Activated T-helper 17 cell treated with anti-CD3 and anti-CD28 coated beads, Interleukin-2, amount 50 U/mL, for 72 hours (primary cell): ENCODE results near the gene ECE2. TPM values are rescaled to one million over a fixed set of nuclear protein-coding genes. Genes with fewer than 3 reads are reported as not detected.
A peak's percentile ranks its signal among the peaks of the same experiment; 100 is the strongest.

Experiments used
- ATAC-seq: fragments of 150-1000 bp; cut with Tn5 transposase; replicated peaks from 2 replicates; pipeline ENCODE4 v1.10.0; 2021; ENCODE audit warnings: mild to moderate bottlenecking, moderate library complexity
- H3K27ac Mint-ChIP-seq: one replicate; pipeline ENCODE4 v1.8.0; 2022; ENCODE audit warnings: mixed read lengths
- H3K27me3 Mint-ChIP-seq: one replicate; pipeline ENCODE4 v1.8.0; 2022; ENCODE audit warnings: mixed read lengths
- H3K36me3 Mint-ChIP-seq: one replicate; pipeline ENCODE4 v1.8.0; 2022; ENCODE audit warnings: low read depth, mild to moderate bottlenecking, mixed read lengths
- H3K4me1 Mint-ChIP-seq: one replicate; pipeline ENCODE4 v1.8.0; 2022; ENCODE audit warnings: mixed read lengths
- H3K4me3 Mint-ChIP-seq: one replicate; pipeline ENCODE4 v1.8.0; 2022; ENCODE audit warnings: mild to moderate bottlenecking, mixed read lengths
- H3K9me3 Mint-ChIP-seq: one replicate; pipeline ENCODE4 v1.8.0; 2022; ENCODE audit warnings: mixed read lengths
- total RNA-seq, 2 donors: library from RNA; stranded (reverse); gene quantifications; one replicate each; pipeline ENCODE4 v1.2.3, GENCODE V29; 2022

The ECE2 gene
- total RNA-seq = not detected

DNA sequence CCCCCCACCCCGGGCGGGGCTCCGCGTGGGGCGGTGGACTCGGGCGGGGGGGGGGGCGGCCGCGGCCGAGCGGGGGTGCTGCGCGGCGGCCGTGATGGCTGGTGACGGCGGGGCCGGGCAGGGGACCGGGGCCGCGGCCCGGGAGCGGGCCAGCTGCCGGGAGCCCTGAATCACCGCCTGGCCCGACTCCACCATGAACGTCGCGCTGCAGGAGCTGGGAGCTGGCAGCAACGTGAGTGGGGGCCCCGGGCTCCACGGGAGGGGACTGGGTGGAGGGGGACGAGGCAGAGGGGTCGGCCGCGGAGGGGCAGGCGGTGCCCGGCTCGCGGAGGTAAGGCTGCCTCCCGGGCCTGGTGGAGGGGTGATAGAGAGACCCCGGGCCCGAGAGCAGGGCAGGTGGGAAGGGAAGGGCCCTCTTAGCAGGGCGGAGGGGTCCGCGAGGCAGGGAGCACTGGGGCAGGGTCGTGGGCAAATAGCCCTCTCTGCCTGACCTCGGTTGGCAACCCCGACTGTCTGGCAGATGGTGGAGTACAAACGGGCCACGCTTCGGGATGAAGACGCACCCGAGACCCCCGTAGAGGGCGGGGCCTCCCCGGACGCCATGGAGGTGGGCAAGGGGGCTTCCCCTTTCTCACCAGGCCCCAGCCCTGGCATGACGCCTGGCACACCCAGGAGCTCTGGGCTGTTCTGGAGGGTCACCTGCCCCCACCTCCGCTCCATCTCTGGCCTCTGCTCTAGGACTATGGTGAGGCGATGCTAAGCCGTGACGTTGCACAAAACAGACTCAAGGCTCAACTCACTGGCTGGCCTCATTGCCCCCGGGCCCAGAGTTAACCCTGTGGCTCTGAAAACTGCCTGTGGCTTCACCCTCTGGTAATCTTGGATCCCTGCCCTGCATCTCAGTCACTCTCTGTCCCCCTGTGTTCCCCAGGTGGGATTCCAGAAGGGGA is at the start of gene ECE2:
TSS of gene ECE2 (plus strand) at position 62 of the 950 bp plus-strand sequence. CDS start at position 194, 132 bp downstream.
- H3K36me3 Mint-ChIP-seq = no peaks in the 10 kb centered on the region
- no peak for ATAC-seq
- H3K4me1 Mint-ChIP-seq = peaks cover 7% of the 10 kb centered on the region
- H3K27ac Mint-ChIP-seq = no peak within 1 kb of the TSS
- H3K27me3 Mint-ChIP-seq = peaks cover 34% of the 10 kb centered on the region
- H3K4me3 Mint-ChIP-seq = no peak within 1 kb of the TSS
- H3K9me3 Mint-ChIP-seq = no peaks in the 10 kb centered on the region

DNA sequence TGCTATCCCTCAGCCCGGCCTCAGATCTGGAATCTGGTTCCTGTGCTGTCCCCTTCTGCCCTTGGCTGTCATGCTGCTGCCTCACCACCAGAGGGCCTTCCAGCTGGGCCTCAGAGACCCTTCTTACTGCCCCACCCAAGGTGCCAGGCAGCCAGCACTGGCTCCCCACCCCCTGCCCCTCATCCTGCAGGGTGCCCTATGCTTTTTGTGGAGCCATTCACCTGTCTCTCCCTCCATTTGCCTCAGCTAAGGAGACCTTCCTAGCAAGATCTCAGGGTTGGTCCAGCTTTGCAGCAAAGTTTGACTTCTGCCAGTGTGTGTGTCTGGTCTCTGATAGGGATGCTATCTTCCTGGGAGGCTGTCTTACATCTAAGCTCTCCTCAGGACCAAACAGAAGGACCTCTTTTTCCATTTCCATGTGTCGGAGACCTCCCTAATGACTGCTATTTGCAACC is 48.3 kb upstream of the ECE2 start:
- no peak overlapping the region for H3K4me3 Mint-ChIP-seq
- H3K9me3 Mint-ChIP-seq = no peaks in the 10 kb centered on the region
- H3K4me1 Mint-ChIP-seq = peaks cover 8% of the 10 kb centered on the region
- H3K27me3 Mint-ChIP-seq = peaks cover 52% of the 10 kb centered on the region
- peaks cover 9% of the 10 kb centered on the region for H3K36me3 Mint-ChIP-seq
- ATAC-seq = peak; percentile 65
- no peak overlapping the region for H3K27ac Mint-ChIP-seq

DNA sequence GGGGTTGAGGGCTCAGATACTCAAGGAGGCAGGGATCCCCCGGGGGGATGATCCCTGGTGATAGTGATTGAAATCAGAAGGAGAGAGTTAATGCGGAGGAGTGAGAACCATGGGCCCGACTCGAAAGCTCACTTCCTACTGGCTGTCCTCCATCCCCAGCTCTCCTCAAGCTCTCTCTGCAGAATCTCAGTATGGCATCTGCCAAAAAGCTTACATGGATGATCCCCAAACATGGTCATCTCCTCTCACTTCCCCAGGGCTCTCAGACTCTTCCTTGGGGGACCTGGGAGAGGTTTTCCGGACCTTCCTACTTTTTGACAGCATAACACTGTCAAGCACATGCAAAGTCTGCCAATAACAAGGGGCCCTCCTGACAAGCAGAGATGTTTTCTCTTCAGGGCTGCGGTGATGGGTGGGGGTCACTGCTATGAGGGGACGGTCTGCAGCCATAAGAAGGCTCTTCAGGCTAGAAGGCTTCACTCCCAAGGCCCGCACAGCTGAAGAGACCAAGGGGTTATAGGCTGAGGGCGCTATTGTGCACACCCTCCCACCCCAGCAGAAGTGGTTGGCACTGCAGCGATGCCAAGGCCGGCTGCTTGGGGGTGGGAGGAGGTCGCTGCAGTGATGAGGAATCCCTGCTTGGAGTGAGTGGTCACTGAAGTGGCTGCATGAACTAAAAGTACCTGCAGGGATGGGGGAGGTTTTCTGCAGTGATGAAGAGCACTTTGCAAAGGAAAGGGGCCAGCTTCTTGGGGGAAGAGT is 47.3 kb upstream of the ECE2 start:
- ATAC-seq = no peak
- peaks cover 9% of the 10 kb centered on the region for H3K36me3 Mint-ChIP-seq
- H3K4me3 Mint-ChIP-seq = peak overlapping the region; percentile 68
- peaks cover 8% of the 10 kb centered on the region for H3K4me1 Mint-ChIP-seq
- no peak overlapping the region for H3K27ac Mint-ChIP-seq
- no peaks in the 10 kb centered on the region for H3K9me3 Mint-ChIP-seq
- H3K27me3 Mint-ChIP-seq = peaks cover 54% of the 10 kb centered on the region

DNA sequence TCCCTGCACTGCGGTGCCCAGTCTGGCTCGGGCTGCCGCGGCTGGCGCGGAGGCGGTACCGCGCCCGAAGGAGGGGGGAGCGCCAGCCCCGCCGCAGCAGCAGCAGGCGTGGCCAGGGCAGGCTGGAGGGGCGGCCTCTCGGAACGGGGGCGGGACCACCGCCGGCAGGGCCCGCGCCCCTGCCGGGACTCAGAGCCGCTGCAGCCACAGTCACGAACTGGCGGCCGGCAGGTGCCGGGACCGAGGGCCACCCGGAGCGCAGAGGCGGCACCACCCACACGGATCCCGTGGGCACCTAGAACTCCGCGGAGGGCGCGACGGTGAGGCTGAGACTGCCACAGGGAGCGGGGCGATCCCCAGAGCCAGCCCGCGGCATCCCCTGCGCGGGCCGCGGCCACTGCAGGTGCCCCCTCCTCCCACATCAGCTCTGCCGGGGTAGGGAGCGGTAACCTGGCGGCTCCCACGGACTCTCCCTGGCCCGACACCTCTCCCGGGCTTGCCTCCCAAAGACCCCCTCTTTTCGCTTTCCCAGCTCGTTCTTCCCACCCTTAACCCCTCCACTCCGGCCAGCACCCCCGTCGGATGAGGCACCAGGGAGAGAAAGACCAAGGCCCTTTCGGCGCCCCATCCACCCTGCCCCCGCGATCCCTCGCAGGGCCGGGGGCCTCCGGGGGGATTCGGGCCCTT is 46.3 kb upstream of the ECE2 start, which contains the start of gene VWA5B2:
TSS of gene VWA5B2 (plus strand) at position 192 of the 687 bp plus-strand sequence. CDS start 944 bp downstream, outside the sequence.
- peak within 1 kb of the TSS; percentile 68 for H3K4me3 Mint-ChIP-seq

DNA sequence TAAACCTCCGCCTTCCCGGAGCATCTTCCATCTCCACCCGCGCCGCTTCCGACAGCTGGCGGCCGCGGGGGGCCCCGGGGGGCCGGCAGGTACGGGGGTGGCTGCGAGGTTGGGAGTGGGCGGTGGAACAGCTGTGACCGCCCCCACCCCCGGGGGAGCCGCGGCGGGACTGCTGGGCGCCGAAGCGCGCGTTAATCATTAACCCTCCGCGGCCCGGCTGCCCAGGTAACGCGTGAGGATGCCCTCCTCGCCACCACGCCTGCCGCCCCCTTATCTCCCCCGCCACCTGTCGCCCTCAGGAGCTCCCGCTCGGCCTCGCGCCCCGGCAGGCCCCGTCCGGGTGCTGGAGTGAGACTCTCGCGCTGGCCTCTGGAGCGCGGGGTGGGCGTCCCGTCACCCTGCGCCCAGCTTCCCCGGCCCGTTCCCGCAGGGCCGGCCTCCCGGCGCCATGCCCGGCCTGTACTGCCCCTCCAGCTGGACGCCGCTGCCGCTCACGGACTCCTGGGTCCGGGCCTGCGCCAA is 45.7 kb upstream of the ECE2 start:
- no peak overlapping the region for H3K27ac Mint-ChIP-seq
- ATAC-seq = no peak
- H3K36me3 Mint-ChIP-seq = peaks cover 9% of the 10 kb centered on the region
- no peaks in the 10 kb centered on the region for H3K9me3 Mint-ChIP-seq
- peak overlapping the region; percentile 42 for H3K4me3 Mint-ChIP-seq
- H3K4me1 Mint-ChIP-seq = peaks cover 8% of the 10 kb centered on the region
- H3K27me3 Mint-ChIP-seq = peaks cover 48% of the 10 kb centered on the region

More for the DNA sequence above, 46.3 kb upstream of the ECE2 start, which contains the start of gene VWA5B2:
- H3K27ac Mint-ChIP-seq = no peak within 1 kb of the TSS
- ATAC-seq = peak; percentile 76
- H3K27me3 Mint-ChIP-seq = peaks cover 50% of the 10 kb centered on the region
- H3K9me3 Mint-ChIP-seq = no peaks in the 10 kb centered on the region
- H3K4me1 Mint-ChIP-seq = peaks cover 8% of the 10 kb centered on the region
- H3K36me3 Mint-ChIP-seq = peaks cover 9% of the 10 kb centered on the region

DNA sequence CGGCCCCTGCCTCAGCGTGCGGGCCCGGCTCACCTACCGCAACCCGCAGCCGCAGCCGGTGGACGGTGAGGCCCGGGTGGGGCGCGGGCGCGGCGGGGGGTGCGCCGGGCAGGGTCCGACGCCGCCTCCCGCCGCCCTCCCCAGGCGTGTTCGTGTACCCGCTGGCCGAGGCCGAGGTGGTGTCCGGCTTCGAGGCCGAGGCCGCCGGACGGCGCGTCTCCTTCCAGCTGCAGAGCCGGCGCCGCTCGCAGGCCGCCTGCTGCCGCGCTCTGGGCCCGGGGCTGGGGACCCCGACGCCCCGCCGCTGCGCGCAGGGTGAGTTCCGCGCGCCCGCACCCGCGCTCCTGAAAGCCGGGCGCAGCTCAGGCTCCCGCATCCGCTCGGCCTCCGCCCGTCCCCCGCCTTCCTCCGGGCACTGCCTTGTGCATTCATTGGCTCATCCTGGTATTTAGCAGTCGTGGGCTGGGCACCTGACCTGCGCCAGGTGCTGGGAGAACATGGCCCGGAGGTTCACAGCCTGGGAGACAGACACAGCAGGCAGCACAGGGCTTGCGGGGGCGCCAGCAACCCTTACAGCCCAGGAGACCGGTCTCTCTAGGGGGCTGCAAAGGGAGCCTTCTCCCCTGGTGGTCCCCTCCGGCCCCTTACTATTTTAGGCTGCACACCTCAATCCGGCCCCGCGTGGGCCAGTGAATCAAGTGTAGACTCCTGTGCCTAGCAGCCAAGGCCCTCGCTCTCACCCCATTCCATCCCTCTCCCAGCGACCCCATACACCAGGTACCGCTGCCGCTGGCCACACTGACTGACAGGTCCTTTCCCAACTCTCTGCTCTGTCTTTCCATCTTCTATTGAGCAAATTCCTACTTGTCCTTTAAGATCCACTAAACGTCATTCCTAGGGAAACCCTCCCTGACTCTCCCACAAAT is 45.0 kb upstream of the ECE2 start:
- Mint-ChIP-seq H3K4me1 (peaks cover 8% of the 10 kb centered on the region), H3K9me3 (no peaks in the 10 kb centered on the region), H3K27me3 (peaks cover 43% of the 10 kb centered on the region), H3K4me3 (peak overlapping the region; percentile 65), H3K27ac (peak overlapping the region; percentile 3), H3K36me3 (peaks cover 9% of the 10 kb centered on the region)
- no peak for ATAC-seq

DNA sequence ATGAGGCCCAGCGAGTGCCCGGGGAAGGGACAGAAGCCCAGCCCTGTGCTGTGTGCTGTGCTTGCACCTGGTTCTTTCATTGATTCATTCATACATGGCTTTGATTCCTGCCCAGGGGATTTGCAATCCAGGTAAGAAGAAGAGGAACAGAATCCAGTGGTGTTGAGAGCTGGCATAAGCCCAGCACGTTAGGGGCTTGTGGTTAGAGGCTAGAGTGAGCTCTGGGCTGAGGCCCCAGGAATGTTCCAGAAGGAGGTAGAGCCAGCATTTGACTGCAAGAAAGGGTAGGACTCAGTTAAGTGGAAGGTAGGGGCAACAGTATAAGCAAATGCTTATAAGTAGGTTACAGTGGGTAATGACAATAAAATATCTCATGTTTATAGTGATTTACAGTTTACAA is 44.2 kb upstream of the ECE2 start:
- H3K4me3 Mint-ChIP-seq = peak overlapping the region; percentile 65
- no peak for ATAC-seq
- peaks cover 9% of the 10 kb centered on the region for H3K36me3 Mint-ChIP-seq
- peaks cover 8% of the 10 kb centered on the region for H3K4me1 Mint-ChIP-seq
- peaks cover 37% of the 10 kb centered on the region for H3K27me3 Mint-ChIP-seq
- H3K27ac Mint-ChIP-seq = peak overlapping the region; percentile 3
- no peaks in the 10 kb centered on the region for H3K9me3 Mint-ChIP-seq

DNA sequence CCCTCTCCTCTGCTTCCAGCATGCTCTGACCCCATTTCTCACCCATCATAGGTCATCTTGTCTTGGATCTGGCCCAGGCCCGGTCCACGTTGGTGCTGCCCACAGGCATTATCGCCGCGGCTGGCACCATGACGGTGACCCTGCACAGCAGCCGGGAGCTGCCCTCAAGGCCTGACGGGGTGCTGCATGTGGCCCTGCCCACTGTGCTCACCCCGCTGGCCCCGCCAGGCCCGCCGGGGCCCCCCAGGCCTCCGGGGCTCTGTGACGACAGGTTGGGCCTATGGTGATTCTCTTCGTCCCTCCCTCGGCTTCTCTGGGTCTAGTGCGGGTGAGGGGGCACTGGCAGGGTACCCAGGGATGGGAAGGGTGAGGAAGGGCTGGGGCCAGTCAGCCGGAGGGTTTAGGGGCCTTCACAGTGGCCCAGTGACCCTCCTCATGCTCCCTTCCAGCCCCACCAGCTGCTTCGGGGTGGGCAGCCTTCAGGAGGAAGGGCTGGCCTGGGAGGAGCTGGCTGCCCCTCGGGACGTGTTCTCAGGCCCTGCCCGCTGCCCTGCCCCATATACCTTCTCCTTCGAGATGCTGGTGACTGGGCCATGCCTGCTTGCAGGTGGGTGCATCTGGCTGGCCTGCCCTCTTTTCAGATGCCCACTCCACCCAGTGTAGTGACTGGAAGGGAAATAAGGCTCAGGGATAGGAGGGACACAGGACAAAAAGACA is 42.5 kb upstream of the ECE2 start:
- Mint-ChIP-seq H3K4me3 (no peak overlapping the region), H3K9me3 (no peaks in the 10 kb centered on the region), H3K27ac (no peak overlapping the region), H3K36me3 (peaks cover 9% of the 10 kb centered on the region), H3K27me3 (peaks cover 30% of the 10 kb centered on the region), H3K4me1 (peaks cover 8% of the 10 kb centered on the region)
- no peak for ATAC-seq

DNA sequence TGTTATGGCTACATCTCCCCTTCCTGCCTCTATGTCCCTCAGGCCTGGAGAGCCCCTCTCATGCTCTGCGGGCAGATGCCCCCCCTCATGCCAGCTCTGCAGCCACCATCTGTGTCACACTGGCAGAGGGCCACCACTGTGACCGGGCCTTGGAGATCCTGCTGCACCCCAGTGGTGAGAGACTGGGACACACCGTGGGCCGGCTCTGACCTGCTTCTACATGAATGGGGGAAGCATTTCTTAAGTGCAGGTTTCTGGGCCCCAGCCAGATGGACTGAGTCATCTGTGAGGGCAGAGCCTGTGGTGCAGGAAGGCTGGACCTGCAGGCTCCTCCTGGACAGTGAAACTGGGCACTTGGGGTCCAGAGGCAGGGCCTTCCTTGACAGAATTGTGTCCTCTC is 41.6 kb upstream of the ECE2 start:
- Mint-ChIP-seq H3K27ac (no peak overlapping the region), H3K36me3 (peaks cover 9% of the 10 kb centered on the region), H3K27me3 (peaks cover 23% of the 10 kb centered on the region), H3K4me1 (peaks cover 8% of the 10 kb centered on the region), H3K4me3 (no peak overlapping the region), H3K9me3 (no peaks in the 10 kb centered on the region)
- ATAC-seq = no peak

DNA sequence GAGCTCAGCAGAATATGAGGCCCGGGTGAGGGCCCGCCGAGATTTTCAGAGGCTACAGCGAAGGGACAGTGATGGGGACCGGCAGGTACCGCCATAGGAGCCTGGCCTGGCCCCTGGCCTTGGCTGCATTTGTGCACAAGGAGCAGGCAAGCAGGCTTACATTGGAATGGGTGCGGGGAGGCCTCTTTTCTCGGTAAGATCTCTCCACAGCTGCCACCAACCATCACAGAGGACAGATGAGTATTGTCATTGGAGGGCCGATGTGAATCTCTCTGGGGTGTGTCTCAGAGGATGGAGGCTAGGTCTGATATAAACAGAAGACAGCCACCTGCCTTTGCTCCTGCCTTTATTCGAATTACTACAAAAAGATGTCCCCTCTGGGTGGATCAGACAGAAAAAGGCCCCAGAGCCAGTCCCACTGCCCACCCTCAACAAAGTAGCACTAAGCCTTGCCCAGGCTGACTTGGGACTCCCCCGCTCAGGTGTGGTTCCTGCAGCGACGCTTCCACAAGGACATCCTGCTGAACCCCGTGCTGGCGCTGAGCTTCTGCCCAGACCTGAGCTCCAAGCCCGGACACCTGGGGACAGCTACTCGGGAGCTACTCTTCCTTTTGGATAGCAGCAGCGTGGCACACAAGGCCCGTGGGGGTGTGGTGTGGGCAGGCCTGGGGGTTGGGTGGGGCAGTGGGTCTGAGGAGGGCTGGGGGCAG is 41.0 kb upstream of the ECE2 start:
- no peak for ATAC-seq
- Mint-ChIP-seq H3K27me3 (peaks cover 23% of the 10 kb centered on the region), H3K36me3 (peaks cover 9% of the 10 kb centered on the region), H3K9me3 (no peaks in the 10 kb centered on the region), H3K27ac (no peak overlapping the region), H3K4me1 (peaks cover 9% of the 10 kb centered on the region), H3K4me3 (no peak overlapping the region)

DNA sequence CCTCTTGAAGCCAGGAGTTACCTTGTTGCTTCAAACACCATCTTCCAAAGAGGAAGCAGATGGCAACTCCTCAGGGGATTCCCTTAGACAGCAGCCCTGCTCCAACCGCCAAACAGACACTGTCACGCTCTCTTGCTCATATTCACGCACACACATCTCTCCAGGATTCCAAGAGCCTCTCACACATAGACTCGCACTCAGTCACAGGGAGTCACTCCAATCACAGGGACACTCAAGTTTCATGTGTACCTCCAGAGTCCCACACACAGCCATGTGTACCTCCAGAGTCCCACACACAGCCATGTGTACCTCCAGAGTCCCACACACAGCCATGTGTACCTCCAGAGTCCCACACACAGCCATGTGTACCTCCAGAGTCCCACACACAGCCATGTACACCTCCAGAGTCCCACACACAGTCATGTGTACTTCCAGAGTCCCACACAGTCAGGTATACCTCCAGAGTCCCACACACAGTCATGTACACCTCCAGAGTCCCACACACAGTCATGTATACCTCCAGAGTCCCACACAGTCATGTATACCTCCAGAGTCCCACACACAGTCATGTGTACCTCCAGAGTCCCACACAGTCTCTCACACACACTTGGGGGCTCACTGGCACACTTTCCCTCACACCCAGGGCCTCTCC is 40.3 kb upstream of the ECE2 start:
- Mint-ChIP-seq H3K4me1 (peaks cover 14% of the 10 kb centered on the region), H3K27ac (no peak overlapping the region), H3K9me3 (no peaks in the 10 kb centered on the region), H3K4me3 (no peak overlapping the region), H3K27me3 (peaks cover 23% of the 10 kb centered on the region), H3K36me3 (peaks cover 9% of the 10 kb centered on the region)
- ATAC-seq = no peak

DNA sequence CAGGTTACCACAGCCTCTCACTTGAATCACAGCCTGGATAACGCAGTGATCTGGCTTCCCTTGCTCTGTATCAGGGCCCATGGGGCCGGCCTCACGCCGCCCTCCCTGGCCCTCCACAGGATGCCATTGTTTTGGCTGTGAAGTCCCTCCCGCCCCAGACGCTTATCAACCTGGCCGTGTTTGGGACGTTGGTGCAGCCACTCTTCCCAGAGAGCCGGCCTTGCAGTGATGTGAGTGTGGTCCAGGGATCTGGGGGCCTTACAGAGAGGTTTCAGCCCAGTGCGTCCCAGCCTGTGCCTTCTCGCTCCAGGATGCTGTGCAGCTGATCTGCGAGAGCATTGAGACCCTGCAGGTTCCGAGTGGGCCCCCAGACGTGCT is 39.8 kb upstream of the ECE2 start:
- Mint-ChIP-seq H3K27me3 (peaks cover 20% of the 10 kb centered on the region), H3K4me1 (peaks cover 12% of the 10 kb centered on the region), H3K36me3 (peaks cover 6% of the 10 kb centered on the region), H3K9me3 (no peaks in the 10 kb centered on the region), H3K27ac (no peak overlapping the region), H3K4me3 (no peak overlapping the region)
- no peak for ATAC-seq
